Measurements from ENCODE around the gene ZFYVE9.

The ZFYVE9 gene

GRCh38 chr1:52365071-52365745 is 223.3 kb downstream of the ZFYVE9 start:
- TF ChIP-seq POU6F1 (CRISPR knock-in tag; IDR thresholded peaks at IDR 0.05; ENCODE audit: borderline replicate concordance, low read depth), result no peak
- TF ChIP-seq ISL1 (CRISPR knock-in tag; IDR thresholded peaks at IDR 0.05), result no peak
- no peak for TF ChIP-seq CSDC2 (CRISPR knock-in tag; IDR thresholded peaks at IDR 0.05)
- no peak for TF ChIP-seq CREB5 (CRISPR knock-in tag; IDR thresholded peaks at IDR 0.05; ENCODE audit: low read depth)
- no peak for TF ChIP-seq RARB (CRISPR knock-in tag; IDR thresholded peaks at IDR 0.05)
- TF ChIP-seq CSRNP3 (CRISPR knock-in tag; IDR thresholded peaks at IDR 0.05), result no peak
- TF ChIP-seq ZC3H10 (CRISPR knock-in tag; IDR thresholded peaks at IDR 0.05), result no peak
- TF ChIP-seq, protein P1, sequence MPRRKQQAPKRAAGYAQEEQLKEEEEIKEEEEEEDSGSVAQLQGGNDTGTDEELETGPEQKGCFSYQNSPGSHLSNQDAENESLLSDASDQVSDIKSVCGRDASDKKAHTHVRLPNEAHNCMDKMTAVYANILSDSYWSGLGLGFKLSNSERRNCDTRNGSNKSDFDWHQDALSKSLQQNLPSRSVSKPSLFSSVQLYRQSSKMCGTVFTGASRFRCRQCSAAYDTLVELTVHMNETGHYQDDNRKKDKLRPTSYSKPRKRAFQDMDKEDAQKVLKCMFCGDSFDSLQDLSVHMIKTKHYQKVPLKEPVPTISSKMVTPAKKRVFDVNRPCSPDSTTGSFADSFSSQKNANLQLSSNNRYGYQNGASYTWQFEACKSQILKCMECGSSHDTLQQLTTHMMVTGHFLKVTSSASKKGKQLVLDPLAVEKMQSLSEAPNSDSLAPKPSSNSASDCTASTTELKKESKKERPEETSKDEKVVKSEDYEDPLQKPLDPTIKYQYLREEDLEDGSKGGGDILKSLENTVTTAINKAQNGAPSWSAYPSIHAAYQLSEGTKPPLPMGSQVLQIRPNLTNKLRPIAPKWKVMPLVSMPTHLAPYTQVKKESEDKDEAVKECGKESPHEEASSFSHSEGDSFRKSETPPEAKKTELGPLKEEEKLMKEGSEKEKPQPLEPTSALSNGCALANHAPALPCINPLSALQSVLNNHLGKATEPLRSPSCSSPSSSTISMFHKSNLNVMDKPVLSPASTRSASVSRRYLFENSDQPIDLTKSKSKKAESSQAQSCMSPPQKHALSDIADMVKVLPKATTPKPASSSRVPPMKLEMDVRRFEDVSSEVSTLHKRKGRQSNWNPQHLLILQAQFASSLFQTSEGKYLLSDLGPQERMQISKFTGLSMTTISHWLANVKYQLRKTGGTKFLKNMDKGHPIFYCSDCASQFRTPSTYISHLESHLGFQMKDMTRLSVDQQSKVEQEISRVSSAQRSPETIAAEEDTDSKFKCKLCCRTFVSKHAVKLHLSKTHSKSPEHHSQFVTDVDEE (CRISPR knock-in tag; IDR thresholded peaks at IDR 0.05), result no peak
- TF ChIP-seq BACH2 (CRISPR knock-in tag; IDR thresholded peaks at IDR 0.05; ENCODE audit: borderline replicate concordance), result no peak
- TF ChIP-seq ZNF8 (CRISPR knock-in tag; IDR thresholded peaks at IDR 0.05), result no peak
- TF ChIP-seq ZFP30 (CRISPR knock-in tag; IDR thresholded peaks at IDR 0.05), result no peak
- no peak for TF ChIP-seq ZFP3 (CRISPR knock-in tag; IDR thresholded peaks at IDR 0.05)
- no peak for TF ChIP-seq ZNF70 (CRISPR knock-in tag; IDR thresholded peaks at IDR 0.05)
- TF ChIP-seq PPARA (CRISPR knock-in tag; IDR thresholded peaks at IDR 0.05; ENCODE audit: borderline replicate concordance), result no peak
- peak; percentile 65 for ATAC-seq

- no peak for TF ChIP-seq ZNF8 (CRISPR knock-in tag; IDR thresholded peaks at IDR 0.05)
- TF ChIP-seq SNAI2 (CRISPR knock-in tag; IDR thresholded peaks at IDR 0.05), result no peak
Observed at GRCh38 chr1:52365746-52366516, 224.0 kb downstream of the ZFYVE9 start, which contains the start of gene CC2D1B. Gene CC2D1B, minus strand, starts transcription at chr1:52366205. Its CDS starts 1,585 bp downstream, at chr1:52364620.

DNA sequence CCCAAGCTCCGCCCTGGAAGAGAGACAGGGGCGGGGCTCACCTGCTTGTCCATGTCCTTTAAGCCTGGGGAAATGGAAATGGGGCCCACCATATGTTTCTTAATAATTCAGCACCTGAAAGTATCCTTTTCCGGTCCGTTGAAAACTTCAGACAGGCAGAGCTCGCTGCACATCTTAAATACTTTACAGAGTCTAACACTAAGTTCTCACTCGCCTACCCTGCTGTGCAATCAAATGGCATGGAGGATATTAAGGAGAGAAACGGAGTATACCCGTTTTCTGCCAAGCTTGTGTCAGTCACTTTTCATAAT is 224.6 kb downstream of the ZFYVE9 start:
- ATAC-seq, result no peak
- no peak for TF ChIP-seq ISL1 (CRISPR knock-in tag; IDR thresholded peaks at IDR 0.05)
- TF ChIP-seq ZC3H10 (CRISPR knock-in tag; IDR thresholded peaks at IDR 0.05), result no peak
- TF ChIP-seq CREB5 (CRISPR knock-in tag; IDR thresholded peaks at IDR 0.05; ENCODE audit: low read depth), result no peak
- TF ChIP-seq, protein P1 (CRISPR knock-in tag; IDR thresholded peaks at IDR 0.05), result no peak
- no peak for TF ChIP-seq CSDC2 (CRISPR knock-in tag; IDR thresholded peaks at IDR 0.05)
- TF ChIP-seq TCF4 (CRISPR knock-in tag; IDR thresholded peaks at IDR 0.05; ENCODE audit: borderline replicate concordance), result no peak

More at GRCh38 chr1:52365746-52366516, 224.0 kb downstream of the ZFYVE9 start, which contains the start of gene CC2D1B:
- ATAC-seq, result peak; percentile 96
